ENCODE data around the gene UTS2.

DNA sequence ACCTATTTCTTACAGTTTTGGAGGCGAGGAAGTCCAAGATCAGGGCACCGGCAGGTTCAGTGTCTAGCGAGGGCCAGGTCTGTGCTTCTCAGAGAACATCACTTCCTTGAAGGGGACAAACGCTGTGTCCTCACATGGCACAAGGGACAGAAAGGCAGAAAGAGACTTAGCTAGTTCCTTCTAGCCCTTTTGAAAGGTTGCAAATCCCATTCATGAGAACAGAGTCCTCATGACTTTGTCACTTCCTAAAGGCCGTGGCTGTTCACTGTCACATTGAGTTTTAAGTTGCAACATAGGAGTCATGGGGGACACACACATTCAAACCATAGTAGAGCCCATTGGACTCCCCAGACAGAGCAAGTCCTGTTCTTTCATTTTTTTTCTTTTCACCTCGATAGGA lies 41.4 kb downstream of the UTS2 start:
- TF ChIP-seq, protein P1, sequence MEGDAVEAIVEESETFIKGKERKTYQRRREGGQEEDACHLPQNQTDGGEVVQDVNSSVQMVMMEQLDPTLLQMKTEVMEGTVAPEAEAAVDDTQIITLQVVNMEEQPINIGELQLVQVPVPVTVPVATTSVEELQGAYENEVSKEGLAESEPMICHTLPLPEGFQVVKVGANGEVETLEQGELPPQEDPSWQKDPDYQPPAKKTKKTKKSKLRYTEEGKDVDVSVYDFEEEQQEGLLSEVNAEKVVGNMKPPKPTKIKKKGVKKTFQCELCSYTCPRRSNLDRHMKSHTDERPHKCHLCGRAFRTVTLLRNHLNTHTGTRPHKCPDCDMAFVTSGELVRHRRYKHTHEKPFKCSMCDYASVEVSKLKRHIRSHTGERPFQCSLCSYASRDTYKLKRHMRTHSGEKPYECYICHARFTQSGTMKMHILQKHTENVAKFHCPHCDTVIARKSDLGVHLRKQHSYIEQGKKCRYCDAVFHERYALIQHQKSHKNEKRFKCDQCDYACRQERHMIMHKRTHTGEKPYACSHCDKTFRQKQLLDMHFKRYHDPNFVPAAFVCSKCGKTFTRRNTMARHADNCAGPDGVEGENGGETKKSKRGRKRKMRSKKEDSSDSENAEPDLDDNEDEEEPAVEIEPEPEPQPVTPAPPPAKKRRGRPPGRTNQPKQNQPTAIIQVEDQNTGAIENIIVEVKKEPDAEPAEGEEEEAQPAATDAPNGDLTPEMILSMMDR (IDR thresholded peaks at IDR 0.05): no peak
- TF ChIP-seq POLR2A (IDR thresholded peaks at IDR 0.05): no peak
